SW 1271 (cell line): ENCODE measurements around the gene IP6K2.
"Not testable (repeated sequence)": the region's sequence is repeated elsewhere in the genome, so short reads cannot be mapped to it uniquely, and the experiment has no call there.

ENCODE experiments used
- DNase-seq, 2 experiments: peaks; one replicate each; lab custom pipeline; 2025; lab: John Stamatoyannopoulos, UW

IP6K2 gene

DNA sequence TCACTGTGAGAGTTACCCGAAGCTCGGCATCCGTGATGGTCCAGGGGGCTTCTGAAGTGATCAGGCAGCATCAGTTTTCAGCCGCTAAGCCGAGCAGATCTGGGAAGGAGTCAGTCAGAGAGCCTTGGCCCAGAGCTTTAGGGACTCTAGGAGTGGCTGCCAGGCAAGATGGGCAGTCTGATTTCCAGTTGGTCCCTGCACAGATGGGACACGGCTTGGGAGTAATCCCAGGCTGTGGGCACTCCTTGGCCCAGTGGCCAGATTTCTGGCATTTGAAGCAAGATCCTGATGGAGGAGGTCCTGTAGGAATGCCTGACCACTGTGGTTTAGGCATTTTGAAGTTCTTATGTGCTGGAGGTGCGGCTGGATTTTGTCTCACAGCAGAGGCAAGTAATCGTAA is 10.5 kb upstream of the IP6K2 start:
- no peak for DNase-seq

DNA sequence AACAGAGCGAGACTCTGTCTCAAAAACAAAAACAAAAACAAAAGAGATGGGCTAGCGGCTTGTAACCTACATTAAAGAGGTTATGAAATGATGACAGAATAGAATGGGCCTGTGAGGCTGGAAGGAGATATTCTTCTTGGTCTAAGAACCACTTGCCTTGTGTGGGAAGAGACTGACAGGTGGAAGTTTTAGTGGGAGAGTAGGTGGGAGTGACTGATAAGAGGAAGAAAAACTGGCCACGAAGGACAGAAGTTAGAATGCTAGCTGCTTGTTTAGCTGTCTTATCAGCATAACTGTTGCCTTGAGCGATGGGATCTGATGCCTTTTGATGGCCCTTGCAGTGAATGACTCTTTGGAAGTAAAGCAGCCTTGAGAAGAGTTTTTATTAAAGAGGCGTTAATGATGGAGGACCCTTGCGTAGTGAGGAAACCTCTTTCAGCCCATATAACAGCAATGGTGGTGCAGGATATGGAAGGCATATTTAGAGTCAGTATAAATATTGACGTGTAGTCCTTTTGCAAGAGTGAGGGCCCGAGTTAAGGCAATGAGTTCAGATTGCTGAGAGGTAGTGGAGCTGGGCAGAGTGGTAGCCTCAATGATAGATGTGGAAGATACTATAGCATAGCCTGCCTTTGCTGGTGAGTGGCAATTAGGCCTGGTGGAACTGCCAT is 8.3 kb upstream of the IP6K2 start:
- not testable (repeated sequence) for DNase-seq

DNA sequence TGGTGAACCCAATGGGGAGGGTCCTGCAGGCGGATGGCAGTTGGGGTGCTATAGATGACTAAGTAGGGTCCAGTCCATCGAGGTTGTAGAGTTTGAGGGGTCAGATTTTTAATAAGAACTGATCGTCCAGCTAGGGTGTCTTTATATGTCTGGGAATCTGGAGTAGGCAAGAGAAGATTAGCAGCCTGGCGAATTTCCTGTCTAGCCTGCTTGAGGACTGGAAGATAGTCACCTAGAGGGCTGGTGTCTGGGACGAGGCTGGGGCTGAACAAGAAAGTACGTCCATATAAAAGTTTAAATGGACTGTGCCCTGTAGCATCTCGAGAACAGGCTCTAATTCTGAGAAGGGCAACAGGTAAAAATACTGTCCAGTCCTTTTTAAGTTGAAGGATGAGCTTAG is 6.7 kb upstream of the IP6K2 start:
- no peak for DNase-seq

DNA sequence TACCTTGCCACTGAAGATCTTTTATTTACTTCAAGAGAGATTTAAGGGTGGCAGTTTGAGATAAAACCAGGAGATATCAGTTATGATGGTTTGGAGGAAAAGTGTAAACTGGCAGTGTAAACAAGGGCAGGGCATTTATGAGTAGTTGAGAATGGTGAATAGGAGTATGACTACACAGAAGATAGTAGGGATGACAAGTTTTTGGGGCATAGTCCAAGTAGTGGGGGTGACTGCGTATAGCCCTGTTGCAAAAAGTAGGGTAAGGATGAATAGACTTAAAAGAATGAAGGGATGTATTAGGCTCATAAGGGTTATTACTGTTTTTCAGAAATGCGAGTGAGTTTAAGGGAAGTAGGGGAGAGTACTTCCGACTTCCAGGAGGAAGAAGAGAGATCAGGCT is 6.3 kb upstream of the IP6K2 start:
- not testable (repeated sequence) for DNase-seq

DNA sequence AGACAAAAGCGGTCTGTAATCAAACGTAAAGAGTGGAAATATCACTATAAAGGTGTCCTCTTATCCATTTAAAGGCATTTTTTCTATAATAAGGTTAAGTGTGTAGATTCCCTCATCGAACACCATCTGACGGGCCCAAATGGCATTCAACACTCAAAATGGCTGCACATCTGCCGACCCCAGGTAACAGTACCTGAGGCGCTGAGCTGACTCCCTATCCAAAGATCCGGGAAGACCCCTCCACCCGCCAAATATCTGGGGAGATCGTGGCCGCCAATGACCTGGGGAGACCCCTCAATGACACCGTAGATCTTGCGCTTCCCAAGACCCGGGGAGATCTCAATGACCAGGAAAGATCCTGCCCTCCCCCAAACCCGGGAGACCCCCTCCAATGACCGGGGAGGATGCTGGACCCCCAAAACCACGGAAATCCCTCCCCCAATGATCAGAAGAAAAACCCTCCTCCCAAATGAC is 476 bp downstream of the IP6K2 start:
- no peak for DNase-seq

DNA sequence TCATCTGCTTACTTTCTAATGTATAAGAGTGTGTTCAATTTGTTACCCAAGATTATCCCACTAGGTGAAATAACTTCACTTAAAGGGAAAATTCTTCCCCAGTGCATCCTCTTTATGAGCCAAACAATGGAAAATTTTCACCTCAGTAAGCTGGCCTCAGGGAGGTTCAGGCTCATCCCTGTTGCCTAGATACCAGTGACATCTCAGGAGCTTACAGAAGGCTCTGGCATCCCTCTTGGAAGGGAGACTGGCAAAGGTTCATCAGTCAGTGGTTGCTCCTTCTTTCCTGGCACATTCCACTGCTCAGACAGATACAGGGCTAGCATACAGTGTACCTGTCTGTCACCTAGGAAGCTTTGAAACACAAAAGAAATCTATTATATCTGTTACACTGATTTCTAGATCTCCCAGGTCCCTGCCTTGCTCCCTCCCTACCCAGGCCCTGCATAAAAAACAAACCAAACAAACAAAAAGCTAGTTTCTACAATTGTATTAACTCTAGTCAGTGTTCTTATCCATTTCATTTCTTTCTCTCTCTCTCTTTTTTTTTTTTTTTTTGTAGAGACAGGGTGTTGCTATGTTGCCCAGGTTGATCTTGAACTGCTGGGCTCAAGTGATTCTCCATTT is 1.7 kb downstream of the IP6K2 start:
- DNase-seq = peak in 1 of 2 experiments; percentile 13

DNA sequence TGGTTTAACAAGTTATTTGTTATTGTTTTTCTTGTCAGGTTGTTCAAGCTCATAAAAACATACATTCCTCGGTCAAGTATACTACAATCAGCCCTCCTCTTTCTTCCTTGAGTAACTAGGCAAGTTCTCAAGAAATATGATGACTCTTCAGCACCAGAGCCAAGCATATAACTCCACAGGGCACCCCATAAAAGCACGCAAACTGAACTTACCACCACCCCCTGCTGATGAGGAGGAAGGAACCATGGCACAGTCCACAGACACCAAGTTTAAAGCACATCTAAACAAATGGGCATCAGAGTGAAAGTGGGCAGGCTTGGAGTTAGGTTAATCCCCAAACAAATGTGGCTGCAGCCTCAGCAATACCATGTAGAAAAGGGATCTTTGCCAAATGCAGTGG is 5.3 kb downstream of the IP6K2 start:
- no peak for DNase-seq

DNA sequence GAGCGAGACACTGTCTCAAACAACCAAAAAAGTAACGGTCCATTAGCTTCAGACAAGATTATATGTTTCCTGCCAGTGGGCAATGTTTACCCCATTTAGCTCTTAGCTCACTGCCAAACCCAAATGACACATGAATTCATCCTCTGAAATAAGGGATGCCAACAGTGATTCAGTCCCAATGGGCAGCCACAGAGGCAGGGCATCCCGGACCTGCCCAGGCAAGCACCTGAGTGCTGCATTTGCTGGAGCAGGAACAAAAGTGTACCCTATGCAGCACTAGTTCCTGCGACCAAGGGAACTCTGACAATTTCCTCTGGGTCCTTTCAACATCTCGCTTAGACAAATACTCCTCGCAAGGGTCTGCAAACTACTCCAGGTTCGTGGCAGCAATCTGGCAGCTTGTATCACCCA is 8.0 kb downstream of the IP6K2 start:
- DNase-seq = no peak

DNA sequence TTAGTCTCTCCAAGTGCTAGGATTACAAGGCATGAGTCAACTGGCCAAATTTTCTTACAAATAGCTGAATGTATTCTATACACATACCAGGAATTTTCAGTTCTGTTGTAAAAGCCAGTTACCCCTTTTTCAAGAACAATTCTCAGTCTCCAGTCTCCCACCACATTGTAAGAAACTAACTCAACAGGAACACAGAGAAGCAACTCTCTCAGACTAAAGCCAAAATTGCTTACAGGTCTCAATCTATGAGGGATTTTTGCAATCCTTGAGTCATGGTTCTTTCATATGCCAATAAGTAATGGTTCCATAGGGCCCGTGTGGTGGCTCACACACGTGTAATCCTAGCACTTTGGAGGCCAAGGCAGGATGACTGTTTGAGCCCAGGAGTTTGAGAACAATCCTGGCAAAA is 8.5 kb downstream of the IP6K2 start:
- no peak for DNase-seq

DNA sequence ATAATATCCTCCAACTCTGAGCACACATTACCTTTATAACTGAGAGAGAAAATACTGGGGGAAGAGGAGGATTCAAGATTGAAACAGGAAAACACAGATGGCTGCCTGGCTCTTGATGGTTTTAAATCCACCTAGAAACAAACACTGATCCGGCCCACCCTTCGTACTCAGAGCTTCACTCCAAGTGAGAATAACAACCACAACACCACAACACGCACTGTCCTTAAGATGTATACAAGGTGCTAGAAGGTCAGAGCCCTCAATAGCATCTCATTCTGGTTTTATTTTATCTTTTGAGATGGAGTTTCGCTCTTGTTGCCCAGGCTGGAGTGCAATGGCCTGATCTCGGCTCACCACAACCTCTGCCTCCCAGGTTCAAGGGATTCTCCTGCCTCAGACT is 9.9 kb downstream of the IP6K2 start:
- DNase-seq = no peak

DNA sequence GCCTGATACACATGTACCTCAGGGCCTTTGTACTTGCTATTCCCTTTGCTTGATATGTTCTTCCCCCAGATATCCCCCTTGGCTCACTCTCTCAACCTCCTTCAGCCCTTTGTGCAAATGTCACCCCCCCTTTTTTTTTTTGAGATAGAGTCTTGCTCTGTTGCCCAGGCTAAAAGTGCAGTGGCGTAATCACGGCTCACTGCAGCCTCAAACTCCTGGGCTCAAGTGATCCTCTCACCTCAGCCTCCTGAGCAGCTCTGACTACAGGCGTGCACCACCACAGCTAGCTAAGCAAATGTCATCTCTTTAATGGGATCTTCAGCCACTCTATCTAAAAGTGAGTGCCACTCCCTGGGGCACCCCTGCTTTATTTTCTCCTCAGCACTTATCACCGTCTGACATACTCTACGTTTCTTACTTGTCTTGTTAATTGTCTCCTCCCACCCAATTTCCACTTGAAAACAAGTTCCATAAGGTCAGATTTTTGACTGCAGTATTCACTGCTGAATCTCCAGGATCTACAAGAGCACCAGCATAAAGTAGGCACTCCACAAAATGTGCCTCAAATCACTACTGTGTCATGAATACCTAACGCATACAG is 14.6 kb downstream of the IP6K2 start:
- no peak for DNase-seq

DNA sequence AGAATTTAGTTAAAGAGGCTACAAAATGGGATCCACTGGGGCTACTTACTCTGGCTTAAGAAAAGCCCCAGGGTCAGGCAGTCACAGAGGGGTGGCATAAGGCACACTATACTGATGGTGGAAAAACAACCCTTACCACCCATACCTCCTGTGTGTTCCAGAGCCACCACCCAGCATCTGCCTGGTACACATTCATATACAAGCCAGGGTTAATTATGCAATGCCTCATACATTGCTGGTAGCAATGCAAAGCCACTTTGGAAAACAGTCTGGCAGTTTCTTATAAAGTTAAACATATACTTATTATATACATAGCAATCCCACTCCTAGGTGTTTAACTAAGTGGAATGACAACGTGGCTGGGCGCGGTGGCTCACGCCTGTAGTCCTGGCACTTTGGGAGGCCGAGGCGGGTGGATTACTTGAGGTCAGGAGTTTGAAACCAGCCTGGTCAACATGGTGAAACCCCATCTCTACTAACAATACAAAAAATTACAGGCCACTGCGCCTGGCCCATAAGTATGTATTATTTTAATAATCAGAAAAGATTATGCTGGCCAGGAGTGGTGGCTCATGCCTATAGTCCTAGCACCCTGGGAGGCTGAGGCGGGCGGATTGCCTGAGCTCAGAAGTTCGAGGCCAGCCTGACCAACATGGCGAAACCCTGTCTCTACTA is 16.2 kb downstream of the IP6K2 start:
- no peak for DNase-seq

DNA sequence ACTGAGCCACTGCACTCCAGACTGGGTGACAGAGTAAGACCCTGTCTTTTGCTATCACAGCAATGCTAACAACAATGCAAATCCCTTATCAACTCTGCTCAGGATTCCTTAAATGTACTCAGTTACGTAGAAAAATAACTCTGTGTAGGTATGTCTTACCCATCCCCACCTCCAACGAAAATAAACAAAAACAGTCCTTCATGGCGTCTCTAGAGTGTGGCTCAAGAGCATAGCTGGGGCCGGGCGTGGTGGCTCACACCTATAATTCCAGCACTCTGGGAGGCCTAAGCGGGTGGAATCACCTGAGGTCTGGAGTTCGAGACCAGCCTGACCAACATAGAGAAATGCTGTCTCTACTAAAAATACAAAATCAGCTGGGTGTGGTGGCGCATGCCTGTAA is 18.1 kb downstream of the IP6K2 start:
- DNase-seq = no peak

DNA sequence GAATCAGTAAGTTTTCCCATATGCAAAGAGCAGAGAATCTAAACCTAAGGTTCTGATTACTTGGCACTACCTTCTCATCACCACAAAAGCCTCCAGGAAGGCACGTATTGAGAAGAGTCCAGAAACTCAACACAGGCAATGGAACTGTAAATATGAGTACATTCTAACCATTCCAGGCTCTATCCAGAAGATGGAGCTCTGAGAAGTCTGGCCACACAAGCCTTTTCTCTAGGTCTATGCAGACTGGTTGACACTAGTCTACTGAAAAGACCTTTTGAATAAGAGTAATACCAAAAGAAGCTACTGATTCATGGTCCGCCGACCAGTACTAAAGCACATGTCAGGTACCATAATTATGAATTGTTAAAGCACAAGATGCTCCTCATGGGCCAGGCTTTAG is 19.1 kb downstream of the IP6K2 start:
- peak in 1 of 2 experiments; percentile 5 for DNase-seq

DNA sequence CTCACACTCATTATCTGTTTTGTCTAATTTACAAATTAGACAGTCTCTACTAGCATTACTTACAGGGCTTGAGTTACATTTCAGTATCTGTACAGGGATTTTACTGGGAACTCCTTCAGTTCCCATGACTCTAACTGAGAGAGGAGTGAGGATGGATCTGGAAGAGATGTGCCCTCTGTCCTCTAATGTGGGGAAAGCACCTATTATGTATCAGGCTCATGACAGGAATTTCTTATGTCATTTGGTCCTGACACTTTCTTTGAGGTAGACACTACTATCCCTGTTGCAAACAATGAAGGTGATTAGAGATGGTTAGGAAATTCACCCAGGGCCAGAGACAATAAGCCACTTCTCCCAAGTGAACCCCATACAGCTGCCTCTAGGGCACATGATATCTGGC is 20.4 kb downstream of the IP6K2 start:
- DNase-seq = no peak

DNA sequence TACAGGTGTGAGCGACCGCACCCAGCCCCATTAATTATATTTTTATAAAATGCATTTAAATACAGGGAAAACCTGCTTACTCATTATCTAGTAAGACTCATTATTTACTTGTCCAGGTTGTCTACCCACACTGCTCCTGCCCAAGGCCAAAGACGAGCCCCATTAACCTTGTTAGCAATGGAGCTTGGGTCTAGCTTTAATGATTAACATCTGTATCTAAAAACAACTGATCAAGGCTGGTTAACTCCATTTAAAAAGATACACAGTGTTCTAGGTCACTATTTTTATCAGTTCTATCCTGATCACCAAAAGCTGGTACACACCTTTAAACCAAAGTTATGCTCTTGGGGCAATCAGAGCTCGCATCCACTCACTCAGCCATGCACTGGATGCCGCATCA is 20.9 kb downstream of the IP6K2 start:
- no peak for DNase-seq

DNA sequence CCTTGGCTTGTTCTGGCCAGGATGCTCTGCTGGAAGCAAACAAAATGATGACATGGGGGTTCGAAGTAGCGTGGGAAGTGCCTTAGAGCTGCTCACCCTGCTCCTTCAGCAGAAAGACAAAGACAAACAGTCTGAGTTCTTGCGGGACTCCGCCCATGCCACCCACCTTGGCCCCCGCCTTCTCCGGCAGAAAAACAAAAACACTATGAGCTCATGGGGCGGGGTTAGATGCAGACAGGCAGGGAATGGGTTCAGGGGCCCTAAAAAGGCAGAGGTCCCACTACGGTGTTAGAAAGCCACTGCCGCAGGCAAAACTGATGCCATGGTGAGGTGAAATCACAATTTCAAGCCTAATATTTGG is 21.6 kb downstream of the IP6K2 start:
- no peak for DNase-seq

DNA sequence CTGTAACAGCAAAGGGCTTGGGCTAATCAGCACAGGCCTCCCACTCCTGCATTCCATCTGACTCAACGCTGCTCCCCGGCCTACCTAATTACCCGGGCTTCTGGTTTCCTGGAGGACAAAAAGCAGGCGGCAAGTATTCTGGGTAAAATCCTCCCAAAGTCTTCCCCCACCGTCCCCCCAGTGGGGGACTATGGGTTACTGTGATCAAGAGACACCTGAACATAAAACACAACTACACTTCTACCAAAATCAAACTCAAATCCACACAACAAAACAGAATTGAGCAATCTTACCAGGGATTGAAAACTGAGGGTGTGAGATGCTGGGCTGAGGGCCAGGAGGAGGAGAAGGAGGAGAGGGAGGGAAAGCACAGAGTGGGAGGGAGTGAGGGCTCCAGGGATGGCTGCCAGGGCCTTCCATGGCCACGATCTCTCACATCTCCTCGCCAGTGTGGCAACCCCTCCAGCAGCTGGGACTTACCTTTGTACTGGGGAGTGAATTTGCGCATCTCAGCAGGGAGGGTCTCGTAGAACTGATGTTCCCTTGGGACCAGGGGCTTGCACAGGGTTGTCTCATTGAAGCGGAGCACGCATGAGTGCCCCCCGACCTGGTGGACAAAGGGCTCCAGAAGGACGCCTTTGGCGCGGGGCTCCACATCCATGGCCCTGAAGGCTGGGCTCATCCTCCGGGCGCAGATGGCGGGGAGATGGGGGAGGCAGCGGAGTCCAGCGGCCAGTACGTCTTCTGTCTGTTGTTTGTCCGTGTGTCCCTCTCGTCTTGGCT is 22.2 kb downstream of the IP6K2 start:
- DNase-seq = peak in 1 of 2 experiments; percentile 45

DNA sequence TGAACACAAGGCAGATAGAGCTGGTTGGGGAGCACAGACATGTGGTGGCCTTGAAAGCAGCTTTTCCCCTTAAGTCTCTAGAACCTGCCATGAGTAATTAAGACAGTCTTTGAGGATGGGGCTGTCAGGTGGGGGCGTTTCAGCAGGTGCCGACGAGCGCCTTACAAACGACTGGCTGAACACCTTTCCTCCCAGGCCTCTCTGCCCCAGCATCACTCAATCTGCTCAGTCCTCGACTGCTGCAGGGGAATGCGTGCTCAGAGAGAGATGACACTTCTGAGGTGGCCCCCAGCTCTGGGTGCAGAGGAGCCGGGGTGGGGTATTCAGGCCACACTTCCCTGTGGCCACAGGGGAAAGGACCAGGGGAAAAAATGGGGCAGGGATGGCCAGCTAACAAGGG is 23.2 kb downstream of the IP6K2 start:
- DNase-seq = no peak

DNA sequence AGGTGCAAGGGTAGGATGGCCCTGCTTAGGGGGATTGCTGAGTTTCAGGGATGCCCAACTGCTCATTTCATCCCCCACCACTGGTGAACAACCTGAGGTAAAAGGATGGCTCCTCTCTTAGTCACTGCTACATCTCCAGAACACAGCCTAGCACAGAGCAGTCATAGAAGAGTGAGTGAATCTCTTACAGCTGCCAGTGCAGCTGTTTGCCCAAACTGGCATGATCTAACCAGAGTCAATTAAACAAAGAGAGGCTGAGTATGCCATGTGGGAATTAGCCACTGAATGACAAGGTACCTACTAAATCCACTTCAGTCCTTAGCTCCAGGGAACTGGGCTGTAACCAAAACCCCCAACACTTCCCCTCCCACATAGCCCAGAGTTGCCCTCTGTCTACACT is 24.5 kb downstream of the IP6K2 start:
- DNase-seq = no peak

DNA sequence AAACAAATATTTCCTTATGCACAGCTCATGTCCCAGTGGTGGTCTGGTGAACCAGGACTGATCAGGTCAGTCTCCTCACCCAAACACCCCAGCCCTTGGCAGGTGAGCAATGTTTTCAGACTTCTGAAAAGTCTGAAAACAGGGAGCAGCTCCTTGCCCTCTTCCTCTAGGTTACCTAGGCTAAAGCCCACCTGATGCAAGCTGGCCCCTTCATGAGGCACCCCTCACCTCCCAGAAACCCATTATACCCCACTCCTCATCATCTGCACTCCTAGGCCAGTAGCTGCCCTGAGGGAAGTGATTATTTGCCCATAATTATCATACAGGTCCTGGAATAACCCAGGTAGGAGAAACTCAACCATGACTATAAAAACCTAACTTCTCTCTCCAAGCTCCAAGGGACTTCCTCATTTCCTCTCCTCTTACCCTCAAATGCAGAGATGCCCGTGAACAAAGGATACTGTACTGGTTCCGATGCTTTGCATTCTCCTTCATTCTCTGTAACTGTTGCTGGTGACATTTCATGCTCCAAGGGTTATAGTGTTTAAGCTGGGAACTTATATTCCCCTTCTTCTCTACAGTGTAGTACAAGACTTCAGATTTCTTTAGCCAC is 26.1 kb downstream of the IP6K2 start:
- DNase-seq = no peak

DNA sequence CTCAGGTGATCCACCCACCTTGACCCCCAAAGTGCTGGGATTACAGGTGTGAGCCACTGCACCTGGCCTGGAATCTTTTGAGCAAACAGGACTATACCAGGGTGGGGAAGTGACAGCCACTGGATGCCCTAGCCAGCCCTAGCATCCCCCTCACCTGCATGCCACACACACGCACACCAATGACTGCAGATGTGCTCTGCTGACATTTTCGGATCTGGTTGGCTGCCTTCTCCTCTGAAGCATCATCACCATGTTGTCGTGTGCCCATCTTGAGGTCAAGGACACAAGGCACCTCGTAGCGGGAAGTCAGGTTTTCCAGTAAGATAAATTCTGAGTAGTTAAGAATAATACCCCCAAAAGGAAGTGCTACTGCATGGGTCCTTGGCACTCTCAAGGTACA is 27.6 kb downstream of the IP6K2 start:
- no peak for DNase-seq
